ENCODE data around the gene ARID1B.

Gene ARID1B

GRCh38 chr6:156905801-156906200 is 128.6 kb downstream of the ARID1B start:
- no peak for DNase-seq (ENCODE audit: low read depth in 2 of 2)

DNA sequence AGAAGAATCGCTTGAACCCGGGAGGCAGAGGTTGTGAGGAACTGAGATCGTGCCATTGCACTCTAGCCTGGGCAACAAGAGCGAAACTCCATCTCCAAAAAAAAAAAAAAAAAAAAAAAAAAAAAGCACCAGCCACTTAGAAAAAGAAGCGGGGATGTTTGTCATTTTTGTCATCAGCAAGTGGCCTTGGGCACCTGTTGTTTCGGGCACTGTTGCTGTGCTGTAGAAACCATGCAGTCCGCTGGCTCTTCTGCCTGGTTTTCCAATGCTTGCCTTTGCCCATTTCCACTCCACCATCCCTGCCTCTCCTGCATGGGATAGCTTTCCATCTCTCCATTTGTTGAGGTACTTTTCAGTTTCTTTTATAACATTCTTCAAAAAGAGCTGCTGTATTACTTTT is 129.3 kb downstream of the ARID1B start:
- DNase-seq (ENCODE audit: low read depth in 2 of 2) = no peak

DNA sequence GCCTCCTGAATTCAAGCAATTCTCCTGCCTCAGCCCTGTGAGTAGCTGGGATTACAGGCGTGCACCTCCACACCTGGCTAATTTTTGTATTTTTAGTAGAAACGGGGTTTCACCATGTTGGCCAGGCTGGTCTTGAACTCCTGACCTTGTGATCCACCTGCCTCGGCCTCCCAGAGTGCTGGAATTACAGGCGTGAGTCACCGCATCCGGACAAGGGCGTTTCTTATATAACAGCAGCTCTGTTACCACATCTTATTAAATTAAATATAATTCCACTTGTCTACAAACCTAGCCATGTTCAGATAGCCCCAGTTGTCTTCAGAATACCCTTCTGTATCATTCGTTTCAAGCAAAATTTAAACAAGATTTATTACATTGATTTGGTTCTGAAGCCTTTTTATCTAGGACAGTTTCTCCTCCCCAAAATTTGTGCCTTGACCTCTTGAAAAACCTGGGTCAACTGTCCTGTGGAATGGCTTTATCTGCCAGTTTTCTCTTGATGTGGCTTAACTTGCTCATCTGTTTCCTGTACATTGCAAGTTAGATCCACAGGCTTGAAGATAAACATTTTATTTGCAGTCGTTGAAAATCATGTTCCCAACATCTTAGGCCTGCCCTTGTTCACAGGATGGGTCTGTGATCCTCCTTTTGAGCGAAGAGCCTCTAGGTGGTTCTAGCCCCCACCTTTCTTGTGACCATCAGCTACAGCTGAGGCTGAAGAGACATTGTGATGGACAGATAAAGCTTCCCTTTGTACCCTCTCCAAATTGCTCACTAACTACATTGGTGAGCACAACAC is 132.2 kb downstream of the ARID1B start:
- no peak for DNase-seq (ENCODE audit: low read depth in 2 of 2)

GRCh38 chr6:156910011-156910334 is 132.8 kb downstream of the ARID1B start:
- no peak for DNase-seq (ENCODE audit: low read depth in 2 of 2)

DNA sequence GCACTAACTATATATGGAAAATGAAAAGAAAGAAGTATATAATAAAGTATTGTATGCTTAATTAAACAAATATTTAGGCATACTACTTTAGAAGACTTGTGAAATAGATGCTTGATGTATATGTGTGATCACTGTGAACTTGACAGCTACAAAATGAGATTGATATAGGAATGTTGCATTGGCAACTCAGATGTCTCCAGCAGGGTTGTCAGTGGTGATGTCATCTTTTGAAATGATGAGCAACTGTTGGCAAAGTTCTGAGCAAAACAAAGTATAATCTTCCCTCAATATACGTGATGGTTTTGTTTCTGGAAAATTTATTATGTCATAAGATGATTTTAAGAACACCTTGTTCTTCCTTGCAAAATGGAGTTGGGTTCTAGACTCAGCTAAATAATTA is 133.8 kb downstream of the ARID1B start:
- no peak for DNase-seq (ENCODE audit: low read depth in 2 of 2)

DNA sequence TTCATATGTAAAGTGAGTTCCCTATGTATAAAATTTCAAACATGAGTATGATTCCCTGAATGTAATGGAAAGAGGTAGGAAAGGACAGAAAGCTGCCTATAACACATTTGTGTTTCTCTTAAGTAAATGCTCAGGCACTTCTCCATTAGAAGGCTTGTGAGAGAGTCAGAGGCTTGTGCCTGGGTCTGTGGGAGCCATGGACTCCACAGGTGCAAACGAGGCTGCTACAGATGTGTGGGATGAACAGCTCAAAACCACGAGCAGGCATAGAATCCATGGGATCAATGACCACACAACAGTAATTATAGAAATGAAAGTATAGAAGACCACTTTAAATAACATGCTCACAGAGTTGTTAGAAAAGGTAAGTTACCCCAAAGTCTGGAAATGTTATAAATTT is 134.4 kb downstream of the ARID1B start:
- no peak for DNase-seq (ENCODE audit: low read depth in 2 of 2)

DNA sequence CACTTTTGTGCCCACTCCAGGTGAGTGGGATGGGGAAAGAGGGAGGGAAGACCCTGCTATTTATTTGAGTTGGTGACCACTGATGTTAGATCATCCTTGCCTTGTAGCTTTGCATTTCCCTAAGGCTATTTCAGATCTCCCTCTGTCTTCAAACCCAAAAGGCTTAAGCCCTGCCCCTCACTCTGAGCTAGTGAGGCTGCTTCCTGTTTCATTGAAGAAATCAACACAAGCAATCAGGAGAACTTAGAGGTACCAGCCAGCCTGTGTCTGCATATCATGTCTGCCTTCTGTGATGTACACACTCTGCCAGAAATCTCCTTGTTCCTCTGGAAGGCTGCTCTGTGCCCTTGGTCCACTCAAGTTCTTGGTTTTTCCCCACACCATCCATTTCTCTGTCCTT is 135.3 kb downstream of the ARID1B start:
- DNase-seq (ENCODE audit: low read depth in 2 of 2) = no peak

- no peak for DNase-seq (ENCODE audit: low read depth in 2 of 2)
Observed at GRCh38 chr6:156914181-156914580, 137.0 kb downstream of the ARID1B start.

DNA sequence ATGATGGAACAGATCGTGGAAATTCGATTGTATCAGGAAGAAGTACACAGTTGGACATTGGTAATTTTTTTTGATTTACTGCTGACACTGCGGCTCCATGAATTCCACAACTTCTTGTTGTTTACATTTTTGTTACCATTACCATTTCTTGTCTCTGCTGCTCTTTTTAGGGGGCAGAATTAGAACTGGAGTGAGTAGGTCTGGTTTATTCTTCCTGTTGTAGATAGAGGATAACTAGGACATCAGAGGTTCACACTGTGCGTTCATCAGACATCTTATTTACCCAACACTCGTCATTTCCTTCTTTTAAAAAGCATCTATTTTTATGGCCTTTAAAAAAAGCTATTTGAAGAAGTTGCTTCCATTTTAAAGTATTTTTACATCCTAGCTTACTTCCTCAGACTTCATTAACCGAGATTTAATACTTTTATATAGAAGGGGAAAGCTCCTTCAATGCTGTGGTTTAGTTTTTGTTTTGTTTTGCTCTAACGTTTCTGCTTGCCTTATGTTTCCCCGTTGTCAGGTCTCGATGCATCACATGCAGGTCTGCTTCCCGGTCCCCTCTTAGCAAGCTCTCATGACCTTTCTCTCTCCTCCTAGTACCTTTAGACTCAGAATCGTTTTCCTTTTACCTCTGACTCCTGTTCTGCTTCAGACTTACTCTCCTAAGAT is 139.1 kb downstream of the ARID1B start:
- DNase-seq (ENCODE audit: low read depth in 2 of 2) = no peak

DNA sequence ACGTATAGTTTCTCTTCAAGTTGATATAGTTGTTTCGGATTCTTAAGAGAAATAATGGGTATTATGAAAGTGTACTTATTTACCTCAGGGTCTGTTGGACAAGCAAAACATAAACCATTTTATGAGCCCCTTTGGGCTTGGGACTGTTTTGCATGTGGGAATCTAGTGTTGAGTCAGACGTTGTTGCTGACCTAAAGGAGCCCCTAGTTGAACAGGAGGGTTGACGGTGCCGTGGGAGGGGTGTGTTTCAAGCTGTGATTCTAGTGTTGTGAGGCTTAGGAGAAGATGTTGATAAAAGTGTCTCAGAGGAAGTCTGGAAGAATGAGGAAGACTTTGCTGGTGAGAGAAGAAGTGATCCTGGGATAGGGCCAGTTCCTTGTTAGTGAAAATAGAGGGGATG is 140.0 kb downstream of the ARID1B start:
- DNase-seq (ENCODE audit: low read depth in 2 of 2) = no peak

DNA sequence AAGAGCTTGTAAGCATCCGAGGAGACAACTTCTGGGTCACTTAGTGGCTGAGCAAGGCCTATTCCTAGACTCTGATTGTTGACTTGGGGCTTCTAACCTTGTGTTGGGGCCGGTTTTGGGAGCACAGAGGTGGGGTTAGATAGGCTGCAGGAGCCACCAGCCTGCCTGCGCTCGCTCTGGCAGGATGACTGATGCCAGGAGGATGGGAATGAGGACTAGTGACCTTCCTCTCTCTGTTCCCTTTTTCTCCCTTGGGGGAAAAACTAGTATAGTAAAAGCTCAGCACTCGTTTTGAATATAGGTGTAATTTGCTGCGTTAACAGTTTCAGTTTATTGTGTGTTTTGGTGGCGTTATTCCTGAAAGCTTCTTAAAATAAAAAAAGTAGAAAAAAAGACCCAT is 141.5 kb downstream of the ARID1B start:
- DNase-seq (ENCODE audit: low read depth in 2 of 2) = no peak

DNA sequence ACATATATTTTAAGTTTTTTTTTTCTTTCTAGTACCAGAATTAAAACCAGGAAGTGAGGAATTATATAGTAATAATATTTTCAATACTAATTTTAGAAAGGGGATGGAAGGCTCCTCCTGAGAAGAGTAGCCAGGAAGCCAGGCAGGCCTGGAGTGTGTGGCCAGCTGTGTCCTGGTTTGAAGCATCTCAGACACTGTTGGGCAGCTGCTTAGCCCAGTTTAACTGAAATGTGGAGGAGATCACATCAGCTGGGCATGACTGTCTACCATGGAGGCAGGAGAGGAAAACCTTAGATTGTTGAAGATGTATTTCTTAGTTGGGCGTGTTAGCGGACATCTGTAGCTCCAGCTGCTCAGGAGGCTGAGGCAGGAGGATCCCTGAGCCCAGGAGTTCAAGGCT is 142.2 kb downstream of the ARID1B start:
- DNase-seq (ENCODE audit: low read depth in 2 of 2) = no peak

DNA sequence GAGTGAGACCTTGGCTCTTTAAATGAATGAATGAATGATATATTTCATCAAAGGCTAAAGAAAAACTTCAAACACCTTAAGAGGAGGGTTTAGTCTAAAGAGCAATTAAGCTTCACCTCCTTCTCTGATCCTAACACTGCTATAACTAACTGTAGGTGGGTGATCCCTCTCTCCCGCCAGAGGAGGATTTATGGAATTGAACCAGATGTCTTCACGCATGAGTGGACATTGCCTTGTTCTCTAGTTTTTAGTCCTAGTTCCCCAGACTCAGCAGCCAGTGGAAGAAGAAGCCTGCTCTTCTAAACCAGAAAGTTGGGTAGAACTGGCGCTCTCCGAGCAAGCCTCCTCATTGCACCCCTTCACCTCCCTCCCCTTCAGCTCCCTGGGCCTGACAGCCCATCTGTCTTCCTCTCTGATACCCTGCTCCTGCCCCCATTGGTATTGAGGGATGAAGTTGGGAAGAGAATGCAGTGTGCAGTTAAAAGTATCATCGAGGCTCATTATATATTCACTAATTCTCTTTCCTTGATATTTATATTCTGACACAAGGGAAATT is 142.7 kb downstream of the ARID1B start:
- DNase-seq (ENCODE audit: low read depth in 2 of 2) = no peak

- no peak for DNase-seq (ENCODE audit: low read depth in 2 of 2)
Observed at GRCh38 chr6:156924246-156924645, 147.1 kb downstream of the ARID1B start.

DNA sequence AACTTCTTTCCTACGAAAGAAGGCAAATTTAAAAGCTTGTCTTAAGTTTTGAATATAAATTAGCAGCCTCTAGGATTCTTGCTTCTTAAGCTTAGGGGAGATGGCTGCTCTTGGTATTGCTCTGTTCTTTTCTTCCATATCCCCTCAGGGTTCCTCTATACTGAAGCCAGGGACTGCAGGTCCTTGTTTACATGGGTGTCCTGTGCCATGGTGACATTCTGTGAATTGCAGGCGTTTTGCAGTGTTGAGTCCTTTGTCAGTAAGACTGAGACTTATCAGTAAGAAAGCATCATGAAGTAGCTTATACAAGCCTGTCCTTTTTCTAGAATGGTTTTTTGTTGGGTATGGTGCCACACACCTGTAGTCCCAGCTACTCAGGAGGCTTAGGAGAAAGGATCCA is 147.8 kb downstream of the ARID1B start:
- DNase-seq (ENCODE audit: low read depth in 2 of 2) = no peak

- DNase-seq (ENCODE audit: low read depth in 2 of 2) = no peak
Observed at GRCh38 chr6:156925718-156926607, 148.8 kb downstream of the ARID1B start.

DNA sequence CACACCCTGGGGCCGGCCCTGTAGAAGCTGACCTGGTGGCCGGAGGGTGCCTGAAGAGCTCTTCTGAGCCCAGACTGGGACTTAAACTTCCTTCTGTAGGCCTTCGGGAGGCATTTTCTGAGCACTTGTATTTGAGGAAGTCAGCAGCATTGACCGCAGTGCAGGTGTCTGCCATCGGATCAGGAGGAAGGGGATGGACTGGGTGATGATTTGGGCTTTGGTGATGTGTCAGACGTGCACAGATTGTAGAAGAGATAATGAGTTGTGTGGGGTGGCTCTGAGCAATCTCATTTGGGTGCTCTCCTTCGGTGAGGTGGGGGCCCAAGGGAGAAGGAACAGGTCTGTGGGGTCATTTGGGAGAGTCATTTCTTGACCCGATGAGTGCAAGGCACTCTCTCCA is 150.9 kb downstream of the ARID1B start:
- no peak for DNase-seq (ENCODE audit: low read depth in 2 of 2)

DNA sequence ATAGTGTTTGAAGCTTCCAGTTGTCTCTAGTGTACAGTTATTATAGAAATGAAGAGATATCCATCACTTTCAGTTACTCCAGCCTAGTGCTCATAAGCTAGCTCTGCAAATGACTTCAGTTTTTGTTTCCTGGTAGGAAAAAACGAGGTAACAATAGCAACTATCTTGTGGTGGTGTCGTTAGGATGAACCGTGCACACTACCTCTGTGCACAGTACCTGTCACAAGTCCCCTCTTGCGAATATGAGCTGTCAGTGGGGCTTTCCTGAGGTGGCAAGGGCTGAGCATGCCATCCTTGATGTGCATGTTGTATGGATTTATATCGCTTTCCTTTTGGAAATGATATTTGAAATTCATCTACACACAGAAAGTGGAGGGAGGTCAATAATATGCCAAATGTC is 151.8 kb downstream of the ARID1B start:
- DNase-seq (ENCODE audit: low read depth in 2 of 2) = no peak

GRCh38 chr6:156931283-156931682 is 154.1 kb downstream of the ARID1B start:
- no peak for DNase-seq (ENCODE audit: low read depth in 2 of 2)

- no peak for DNase-seq (ENCODE audit: low read depth in 2 of 2)
Observed at GRCh38 chr6:156933201-156934068, 156.3 kb downstream of the ARID1B start.

DNA sequence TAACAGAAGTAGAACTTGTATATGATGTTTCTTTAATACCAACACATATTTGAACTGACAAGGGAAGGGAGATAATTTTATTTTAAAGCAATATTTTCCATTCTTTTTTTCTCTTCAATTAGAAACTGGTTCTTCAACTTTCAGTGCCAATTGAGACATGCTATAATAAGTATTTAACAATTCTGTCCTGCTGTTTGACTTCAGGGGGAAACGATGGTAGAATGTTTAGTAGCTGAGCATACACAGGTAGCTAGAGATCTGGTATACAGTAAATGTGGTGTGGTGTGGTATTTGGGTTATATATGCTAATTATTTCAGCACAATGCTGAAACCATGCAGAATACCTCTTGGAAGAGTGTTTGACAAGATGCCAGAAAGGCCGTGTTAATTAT is 156.9 kb downstream of the ARID1B start:
- DNase-seq (ENCODE audit: low read depth in 2 of 2) = no peak
